ENCODE measurements around the gene LMCD1.
"Not testable (repeated sequence)": the region's sequence is repeated elsewhere in the genome, so short reads cannot be mapped to it uniquely, and the experiment has no call there.

LMCD1 gene

DNA sequence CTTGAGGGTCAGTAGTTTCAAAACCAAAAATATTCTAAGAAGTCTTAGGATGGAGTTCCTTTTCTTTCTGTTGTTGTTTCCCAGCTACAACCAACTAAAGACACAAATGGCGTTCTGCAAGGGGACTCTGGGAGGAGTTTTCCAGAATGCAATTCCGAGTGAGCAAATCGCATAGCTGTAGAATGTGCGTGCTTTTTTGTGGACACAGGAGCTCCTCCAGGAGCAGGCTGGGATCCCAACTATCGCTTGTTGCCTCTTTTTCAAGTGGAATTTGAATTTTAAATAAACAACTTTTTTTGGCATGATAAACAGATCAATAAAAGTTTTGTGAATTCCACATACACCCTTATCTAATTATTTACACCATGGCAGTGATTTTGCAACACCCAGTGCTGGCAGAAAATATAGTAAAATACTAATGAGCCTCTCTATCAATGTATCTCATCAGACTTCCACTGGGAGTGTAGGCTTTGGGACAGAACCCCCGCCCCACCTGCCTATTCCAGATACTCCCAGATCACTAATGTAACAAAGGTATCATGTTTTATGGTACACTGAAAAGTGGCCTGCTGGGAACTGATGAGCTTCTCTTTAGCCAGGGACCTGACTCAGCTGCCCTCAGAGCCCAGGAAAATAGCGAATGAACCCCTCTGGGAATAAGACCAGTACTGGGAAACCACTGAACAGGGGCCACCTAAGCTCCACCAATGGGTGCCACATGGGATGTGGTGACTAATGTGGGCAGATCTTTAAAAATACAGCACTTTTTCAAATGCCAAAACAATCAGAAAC, 66.4 kb downstream of the LMCD1 start:
- DNase-seq: no peak

DNA sequence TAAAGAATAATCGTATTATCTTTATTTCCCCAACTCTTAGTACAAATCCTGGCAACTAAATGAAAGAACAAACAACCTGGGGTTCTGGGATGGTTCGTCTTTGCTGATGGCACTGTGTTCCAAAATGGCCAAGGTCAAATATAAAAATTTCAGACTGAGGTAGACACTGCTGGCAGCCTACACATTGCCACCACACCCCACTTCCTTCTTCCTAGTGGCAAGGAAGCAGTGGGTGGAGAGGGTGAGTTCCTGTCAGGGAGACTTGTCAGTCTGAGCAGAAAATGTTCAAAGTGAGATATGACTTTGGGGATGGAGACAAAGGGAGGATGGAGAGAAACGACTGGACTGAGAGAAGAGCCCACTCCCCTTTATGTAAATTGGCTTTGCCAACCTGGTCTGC, 69.6 kb downstream of the LMCD1 start:
- no peak for DNase-seq

DNA sequence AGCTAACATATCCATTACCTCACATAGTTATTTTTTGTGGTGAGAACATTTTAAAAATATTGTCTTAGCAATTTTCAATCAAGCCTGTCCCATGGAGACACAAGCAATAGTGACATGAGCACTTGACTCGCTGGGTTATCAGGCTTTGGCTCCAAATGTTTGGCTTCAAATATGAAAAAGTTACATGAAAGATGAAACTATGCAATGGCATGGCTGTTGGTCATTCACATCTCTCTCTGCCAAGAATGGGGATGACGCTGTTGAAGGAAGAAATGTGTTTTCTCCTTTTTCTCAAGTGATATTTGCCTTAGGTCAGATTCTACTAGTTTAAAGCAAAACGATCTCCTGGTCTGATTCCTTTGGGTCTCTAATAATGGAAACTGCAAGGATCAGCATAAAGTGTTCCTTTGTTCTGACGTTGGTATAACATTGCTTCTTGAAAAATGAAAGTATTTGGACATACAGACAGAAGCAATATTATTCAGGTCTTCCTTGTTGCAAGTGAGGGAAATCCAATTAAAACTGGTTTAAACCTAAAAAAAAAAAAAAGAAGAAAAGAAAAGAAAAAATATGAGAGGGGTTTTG, 71.8 kb downstream of the LMCD1 start:
- no peak for DNase-seq

DNA sequence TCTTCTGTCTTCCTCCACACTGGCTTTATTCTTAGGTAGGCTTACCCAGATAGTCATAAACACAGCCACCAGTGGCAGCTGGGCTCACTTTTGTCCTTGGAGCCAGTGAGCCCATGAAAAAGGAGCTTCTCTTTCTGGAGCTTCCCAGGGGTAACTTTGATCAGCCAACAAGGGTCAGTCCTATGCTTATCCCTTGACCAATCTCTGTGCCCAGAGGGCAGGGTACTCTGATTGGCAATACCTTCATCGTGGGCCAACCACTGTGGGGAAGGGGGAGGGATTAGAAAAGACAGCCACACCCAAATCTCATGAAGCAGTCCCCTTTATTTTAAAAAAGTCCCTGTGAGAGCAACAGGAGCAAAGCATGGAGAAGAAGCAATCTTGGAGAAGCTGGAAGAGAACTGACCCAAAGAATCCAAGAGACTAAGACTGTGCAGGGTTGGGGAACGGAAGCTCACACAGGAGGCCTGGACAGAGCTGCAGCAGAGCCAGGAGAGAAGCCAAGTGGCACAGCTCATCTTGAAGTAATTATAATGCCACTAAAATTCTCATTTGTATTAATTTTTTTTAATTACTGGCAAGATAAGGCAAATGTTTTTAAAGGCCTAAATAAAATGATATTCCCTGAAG, 72.5 kb downstream of the LMCD1 start:
- no peak for DNase-seq

DNA sequence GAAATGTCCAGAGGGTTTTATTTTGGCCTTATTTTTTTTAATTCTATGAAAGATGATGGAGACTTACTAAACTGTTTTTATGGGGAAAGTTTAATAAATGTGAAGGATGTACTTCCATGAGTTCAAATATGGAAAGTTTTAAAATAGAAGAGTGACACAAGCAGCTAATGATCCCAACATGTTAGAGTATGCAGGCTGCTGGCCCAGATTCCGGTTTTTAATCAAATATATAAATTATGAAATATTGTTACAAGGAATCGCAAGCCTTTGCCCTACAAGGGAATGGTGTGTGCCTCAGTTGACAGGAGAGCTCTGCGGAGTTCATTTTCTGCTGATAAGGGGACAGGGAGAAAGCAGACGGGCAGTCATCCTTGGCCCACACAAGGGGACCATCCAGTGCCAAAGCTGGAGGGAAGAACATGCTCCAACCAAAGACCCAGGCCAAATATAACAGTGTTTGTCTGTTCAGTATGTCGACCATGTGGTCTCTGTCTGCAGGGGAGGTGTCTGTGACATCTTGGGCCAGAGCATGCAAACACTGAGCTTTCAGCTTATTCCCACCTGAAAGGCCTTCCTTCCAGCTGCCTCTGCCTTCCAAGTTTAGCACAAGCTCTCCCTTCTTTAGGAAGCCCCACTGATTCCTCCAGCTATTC, 73.2 kb downstream of the LMCD1 start:
- no peak for DNase-seq

DNA sequence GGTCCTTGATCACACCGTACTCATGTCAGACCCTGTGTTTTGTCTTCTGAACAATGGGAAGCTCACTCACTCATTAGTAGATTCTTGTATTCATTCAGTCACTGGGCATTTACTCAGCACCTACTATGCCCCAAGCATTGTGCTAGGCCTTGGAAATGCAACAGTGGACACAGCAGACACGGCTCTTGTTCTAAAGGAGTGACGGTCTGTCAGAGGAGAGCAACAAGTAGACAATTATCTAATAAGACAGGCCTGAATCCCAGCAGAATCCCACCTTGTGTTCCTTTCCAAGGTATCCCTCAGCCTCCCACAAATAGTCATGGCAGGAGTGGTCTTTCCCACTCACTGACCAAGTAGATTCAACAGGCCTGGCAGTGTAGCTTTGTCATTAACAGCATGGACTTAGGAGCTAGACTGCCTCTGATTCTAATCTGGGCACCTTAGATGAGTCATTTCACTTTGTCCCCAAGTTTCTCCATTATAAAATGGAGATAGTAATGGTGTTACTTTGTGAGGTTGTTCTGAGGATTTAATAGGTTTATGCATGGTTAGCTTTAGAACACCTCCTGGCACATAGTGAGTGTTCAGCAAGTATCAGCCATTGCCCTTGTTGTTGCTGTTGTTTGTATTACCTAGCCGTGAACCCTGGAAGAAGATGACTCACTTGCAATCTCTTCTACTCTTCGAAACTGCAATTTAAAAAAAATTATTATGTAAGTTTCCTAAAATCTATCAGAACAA, 73.9 kb downstream of the LMCD1 start:
- DNase-seq: no peak

DNA sequence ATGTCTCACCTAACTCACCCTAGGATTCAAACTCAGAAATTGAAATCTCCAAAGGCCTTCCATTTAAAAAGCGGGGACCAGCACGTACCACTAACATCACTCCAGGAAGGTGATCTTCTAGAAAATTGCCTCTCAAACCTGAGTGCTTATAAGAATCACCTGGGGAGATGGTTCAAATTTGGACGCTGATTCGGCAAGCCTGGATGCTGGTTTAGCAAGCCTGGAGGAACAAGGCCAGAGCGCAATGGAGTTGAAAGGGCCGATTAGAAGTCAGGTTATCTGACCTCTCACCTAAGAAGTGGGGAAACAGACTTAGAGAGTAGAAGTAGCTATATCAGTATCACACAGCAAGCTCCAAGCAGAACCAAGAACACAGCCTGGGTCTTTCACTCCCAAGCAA, 74.8 kb downstream of the LMCD1 start:
- DNase-seq: no peak

DNA sequence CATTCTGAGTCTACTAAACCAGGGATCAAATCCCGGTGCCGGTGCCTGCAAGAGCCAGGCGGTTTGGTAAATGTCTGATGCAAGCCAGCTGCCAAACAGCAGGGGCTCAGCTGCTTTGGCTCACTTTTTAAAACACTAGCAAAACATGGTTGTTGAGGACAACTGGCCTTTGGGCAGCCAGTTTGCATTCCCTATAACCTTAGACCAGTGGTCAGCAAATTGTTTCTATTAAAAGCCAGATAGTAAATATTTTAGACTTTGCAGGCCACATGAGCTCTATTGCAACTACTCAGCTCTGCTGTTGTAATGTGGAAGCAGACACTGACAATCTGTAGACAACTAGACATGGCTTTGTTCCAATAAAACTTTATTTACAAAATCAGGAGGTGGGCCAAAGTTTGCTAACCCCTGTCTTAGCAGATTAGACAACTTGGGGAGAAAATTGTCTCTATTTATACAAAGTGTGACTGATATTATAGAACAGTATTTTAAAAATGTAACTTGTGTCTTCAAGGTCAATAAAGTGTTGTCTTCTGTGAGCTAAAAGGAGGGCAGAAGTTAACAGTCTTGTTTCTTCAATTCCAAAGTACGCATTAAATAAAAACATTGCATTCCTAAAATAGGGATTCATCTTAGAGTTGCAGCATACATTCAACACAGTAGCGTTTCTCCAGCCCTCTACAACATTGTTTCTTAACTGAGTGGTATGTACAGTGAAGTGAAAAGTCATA, 75.4 kb downstream of the LMCD1 start:
- no peak for DNase-seq

DNA sequence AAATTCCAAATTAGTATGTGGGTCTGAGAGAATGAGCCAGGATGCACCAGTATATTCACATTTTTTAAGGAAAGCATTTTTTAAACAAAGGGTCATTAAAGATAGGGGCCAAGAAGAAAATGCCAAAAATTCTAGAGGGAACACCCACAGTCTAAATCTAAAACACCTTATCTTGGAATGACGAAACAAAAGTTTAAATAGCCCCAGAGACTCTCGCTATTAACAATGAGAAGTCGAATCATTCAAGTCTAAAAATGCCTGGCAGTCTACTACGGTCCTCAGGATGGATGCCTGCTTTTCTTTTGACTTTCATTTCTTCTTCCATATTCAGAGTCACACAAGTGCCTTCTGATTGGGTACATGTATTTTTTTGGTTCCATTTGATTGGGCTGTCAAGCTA, 76.7 kb downstream of the LMCD1 start:
- no peak for DNase-seq

DNA sequence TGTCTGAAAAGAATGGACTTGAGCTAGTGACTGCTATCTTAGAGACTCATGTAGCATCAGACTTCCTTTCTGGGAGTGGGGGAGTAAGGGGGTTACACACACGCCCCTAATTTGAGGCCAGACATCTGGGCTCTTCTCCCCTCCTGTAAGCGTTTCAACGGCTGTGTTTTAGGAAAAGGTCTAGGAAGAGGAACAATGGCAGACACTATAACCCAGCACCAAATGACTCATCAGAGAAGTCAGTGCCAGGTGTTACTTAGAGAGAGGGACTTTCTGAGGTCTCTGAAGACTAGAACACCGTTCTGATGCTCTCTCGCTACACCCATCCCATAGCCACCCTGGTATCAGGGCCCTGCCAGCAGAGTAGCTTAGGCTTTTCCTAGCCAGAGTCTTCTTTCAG, 77.5 kb downstream of the LMCD1 start:
- no peak for DNase-seq

DNA sequence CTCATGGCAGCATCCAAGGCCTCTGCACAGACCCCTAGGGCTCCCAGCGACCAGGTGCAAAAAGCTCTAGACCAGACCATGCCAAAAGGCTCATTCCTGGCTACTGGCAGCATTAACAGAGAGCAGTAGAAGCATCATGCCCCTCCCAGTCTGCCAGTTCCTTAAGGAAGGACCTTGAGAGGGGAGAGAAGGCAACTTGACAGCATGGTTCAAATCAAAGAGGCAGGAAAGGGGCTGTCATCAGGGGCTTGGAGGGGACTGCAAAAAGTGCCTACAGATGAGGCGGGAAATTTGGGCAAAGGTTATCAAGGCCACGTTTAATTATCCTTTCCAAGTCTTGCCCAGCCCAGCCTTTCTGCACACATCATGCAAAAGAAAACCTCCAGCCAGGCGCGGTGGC, 78.3 kb downstream of the LMCD1 start:
- DNase-seq: no peak

DNA sequence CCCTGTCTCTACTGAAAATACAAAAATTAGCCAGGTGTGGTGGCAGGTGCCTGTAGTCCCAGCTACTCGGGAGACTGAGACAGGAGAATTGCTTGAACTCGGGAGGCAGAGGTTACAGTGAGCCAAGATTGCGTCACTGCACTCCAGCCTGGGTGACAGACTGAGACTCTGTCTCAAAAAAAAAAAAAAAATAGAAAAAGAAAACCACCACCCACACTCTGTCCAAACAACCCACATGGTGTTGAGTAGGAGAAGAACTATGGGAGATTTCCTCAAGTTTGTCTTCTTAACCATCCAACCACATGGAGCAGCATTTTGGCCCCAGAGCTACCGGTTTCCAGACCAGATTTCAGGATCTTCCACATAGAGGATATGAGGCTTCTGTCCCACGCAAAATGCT, 78.8 kb downstream of the LMCD1 start:
- not testable (repeated sequence) for DNase-seq

DNA sequence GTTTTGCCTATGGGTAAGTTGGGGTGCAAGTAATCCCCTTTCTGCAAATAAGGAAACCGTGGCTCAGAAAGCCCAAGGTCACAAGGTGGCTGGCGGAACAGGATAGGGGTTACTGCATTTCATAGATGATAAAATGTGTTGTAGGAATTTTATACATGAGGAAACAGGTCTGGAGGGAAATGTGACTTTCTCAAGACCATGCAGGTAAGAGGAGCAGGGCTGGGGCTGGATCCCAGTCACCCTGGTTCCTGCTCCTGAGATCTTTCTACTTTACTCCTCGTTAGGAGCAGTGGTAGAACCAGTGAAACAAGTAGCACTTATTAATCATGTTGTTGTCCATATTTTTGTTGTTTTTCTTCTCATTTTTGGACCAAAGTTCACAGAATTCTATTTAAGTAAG, 79.8 kb downstream of the LMCD1 start:
- DNase-seq: no peak

DNA sequence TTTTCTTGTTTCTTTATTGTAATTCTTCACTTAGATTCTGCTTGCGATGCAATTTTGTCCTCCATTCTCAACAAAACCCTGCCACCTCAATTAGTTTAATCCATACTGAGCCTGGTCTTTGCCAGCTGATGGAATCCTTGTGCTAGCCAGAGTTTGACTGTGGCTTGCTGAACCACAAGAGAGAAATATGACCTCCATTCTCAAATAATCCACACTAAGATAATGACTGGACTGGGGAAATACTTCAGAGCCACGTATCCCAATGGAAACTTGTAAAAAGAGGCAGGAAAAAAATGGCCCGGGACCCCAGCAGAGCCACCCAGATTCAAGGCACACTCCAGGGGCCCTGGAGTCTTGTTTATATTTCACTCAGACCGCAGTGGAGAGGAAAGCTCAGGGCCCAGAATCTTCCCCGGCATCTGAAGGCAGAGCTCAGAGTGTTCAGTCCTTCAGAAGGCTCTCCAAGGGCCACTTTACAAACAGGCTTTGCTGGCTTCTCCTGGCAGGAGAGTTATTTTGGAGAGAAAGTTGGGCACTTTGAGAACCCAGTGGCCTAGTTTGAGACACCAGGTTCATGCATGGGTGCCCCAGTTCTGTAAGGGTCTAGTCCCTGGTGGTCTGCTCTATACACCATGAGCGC, 80.3 kb downstream of the LMCD1 start:
- no peak for DNase-seq

DNA sequence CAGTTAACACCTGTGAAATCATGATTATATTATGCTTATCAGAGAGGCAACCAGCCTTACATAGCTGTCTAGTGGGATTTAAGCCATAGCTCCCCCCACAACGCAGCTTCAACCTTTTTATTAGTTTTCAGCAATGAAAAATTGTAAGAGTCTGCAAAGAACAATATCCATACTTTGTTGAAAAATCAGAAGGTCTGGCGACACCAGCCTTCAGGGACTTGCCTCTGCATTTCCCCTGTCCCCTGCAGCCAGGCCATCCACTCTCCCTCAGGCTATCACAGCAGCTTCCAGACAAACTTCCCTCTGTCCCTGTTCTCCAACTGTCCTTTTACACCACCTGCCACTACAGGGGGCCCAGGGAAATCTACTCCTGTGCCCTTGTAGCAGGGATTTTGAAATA, 83.0 kb downstream of the LMCD1 start:
- DNase-seq: no peak

DNA sequence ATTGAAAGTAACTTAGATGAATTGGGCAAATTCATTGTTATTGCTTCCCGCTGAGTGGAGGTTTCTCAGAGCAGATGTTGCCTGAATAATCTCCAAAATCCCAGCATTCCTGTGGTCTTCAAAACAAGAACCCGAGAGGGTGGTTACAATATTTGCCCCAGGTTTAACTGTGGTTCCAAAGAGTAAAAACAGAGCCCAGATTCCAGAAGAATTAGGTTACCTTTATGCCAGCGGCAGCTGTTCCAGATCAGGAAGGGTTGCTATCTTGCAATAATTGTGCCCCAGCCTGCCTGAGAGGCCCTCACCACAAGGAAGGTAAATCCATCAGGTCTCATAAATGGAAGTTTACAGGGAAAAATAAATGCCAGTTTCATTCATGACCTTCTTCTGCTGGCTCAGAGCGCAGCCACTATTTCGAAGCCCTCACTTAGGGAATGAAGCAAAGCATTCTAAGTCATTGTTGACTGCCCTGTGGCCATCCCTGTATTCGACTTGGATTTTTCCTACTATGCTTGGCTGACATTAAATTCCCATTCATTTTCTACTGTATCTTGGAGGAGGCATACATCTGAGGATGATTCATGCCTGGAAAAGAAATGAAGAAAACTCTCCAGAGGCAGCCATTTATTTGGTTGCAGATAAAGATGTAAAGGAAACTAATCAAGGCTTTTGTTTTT, 88.4 kb downstream of the LMCD1 start:
- no peak for DNase-seq

DNA sequence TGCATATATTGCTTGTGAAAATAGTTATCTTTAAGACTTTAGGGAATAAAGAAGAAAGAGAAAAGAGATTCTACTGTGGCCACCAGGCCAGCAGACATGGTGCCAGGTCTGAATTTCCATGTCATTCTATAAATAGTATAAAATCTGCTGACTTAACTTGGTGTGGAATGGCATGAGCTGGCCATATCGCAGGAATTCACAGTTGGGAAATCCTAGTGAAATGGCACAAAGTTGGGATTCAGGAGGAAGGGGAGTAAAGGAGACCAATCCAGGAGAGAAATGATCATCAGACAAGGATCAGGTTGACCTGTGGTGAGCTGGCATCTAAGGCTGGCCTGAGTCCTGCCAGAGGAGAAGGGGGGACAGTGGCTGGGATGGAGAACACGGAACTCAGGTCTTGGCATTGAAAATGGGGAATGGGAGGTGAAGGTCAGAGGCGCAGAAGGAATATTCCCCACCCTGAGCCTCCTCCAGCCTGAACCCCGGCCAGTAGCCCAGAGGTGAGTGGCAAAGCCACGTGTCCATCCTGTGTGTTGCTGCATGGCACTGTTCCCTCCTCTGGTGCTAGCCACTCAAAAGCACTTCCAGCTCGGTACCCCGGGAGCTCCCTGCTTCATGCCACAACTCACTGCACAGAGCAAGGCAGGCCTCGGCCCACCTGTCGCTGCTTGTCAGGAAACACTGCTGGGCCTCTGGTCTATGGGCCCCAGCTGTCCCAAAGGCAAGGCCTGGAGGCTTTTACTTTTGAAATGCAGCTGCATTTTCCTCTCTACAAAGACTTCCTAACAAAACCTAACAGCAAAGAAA, 91.6 kb downstream of the LMCD1 start:
- DNase-seq: no peak

DNA sequence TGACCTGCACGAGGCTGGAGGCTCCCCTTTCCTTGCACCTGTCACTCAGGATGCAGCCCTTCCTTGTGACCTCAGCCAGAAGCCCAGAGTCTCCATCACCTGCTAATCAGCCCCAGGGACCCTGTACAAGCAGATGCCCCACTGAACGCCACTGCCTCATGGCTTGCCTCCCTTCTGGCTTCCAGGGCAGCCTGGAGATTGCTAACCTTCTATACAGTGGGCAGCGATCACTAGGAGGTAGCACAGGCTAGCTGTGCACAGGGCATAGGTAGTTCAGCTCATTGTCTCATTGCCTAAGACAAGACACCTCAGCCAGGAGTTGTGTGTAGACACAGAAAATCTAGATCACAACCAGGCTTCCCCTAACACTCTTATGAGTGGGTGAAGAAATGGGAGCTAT, 93.6 kb downstream of the LMCD1 start:
- no peak for DNase-seq

DNA sequence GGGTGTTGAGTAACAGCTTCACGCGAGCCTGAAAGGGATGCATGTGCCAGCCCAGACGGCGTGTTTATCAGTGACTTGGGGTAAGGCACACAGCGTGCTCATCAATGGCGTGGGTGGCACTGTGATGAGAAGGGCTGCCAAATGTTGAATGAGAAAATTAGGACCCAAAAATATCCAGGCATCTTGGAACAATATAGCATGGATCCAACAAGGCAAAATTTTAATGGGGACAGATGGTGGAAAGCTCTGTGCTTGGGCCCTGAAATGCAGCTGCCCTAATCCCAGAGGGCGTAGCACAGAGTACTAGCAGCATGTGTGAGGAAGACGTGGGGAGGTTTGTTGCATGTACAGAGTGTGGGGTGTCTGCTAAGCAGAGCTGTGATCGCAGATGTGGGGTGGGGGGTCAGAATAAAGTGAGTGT, 94.1 kb downstream of the LMCD1 start:
- no peak for DNase-seq

Measured in 8988T (cell line).